AG10803 (cell line): ENCODE data around the gene RASGRP4.
A peak's percentile ranks its signal among the peaks of the same experiment; 100 is the strongest.

ENCODE experiments used
- DNase-seq: peaks from one replicate; pipeline ENCODE4 v3.0.0; 2010; ENCODE audit warnings: low read depth
- H3K4me3 ChIP-seq: 2 replicates; pipeline ENCODE4 v1.5.1; 2011; ENCODE audit warnings: mild to moderate bottlenecking, low read length, control low read depth
- TF ChIP-seq, protein P1 (sequence below): conservative IDR thresholded peaks from 2 replicates; pipeline ENCODE4 v1.5.1; 2011; ENCODE audit warnings: mild to moderate bottlenecking, low read length, control low read depth, inconsistent platforms

Gene RASGRP4

DNA sequence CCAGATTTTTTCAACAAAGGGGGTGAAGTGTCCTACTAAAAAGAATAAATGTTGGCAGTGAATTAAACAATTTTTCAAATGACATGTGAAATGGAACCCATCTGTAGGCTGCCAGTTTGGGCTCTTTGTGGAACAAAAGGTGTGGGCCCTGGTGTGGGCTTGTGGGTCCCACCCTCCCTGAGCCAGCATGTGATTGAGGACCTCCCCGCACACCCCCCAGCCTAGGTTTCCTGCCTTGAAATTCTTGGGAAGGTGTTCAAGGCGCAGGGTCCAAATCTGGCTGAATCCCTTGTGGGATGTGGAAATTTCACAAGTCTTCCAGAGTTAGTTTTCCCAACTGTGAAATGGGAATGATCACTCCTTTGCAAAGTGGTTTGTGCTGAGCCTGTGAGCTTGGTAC, 42.3 kb downstream of the RASGRP4 start:
- H3K4me3 ChIP-seq = no peak overlapping the region
- TF ChIP-seq, protein P1, sequence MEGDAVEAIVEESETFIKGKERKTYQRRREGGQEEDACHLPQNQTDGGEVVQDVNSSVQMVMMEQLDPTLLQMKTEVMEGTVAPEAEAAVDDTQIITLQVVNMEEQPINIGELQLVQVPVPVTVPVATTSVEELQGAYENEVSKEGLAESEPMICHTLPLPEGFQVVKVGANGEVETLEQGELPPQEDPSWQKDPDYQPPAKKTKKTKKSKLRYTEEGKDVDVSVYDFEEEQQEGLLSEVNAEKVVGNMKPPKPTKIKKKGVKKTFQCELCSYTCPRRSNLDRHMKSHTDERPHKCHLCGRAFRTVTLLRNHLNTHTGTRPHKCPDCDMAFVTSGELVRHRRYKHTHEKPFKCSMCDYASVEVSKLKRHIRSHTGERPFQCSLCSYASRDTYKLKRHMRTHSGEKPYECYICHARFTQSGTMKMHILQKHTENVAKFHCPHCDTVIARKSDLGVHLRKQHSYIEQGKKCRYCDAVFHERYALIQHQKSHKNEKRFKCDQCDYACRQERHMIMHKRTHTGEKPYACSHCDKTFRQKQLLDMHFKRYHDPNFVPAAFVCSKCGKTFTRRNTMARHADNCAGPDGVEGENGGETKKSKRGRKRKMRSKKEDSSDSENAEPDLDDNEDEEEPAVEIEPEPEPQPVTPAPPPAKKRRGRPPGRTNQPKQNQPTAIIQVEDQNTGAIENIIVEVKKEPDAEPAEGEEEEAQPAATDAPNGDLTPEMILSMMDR = no peak
- no peak for DNase-seq

- TF ChIP-seq, protein P1 = no peak
- no peak overlapping the region for H3K4me3 ChIP-seq
- DNase-seq = no peak
Observed at GRCh38 chr19:38383184-38383583, 42.8 kb downstream of the RASGRP4 start.

DNA sequence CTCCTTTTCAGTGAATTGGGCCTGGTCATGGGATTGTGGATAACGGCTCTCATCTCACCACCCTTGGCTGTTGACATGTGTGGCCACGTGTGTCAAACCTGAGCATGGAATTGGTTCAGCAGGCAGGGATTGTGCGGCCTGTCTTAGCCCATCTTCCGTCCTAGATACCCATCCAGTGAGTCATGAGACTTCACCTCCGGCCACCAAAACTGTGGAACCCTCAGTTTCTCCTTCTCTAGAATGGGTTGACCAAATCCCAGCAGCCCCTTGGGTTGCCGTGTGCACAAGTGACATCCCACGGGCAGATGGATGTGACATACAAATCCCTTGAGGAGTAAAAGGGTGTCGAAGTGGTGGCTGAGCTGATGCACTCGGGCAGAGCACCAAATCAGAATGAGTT, 44.9 kb downstream of the RASGRP4 start:
- H3K4me3 ChIP-seq = no peak overlapping the region
- no peak for DNase-seq
- TF ChIP-seq, protein P1 = no peak

GRCh38 chr19:38378866-38379265, 47.2 kb downstream of the RASGRP4 start:
- no peak overlapping the region for H3K4me3 ChIP-seq
- DNase-seq = no peak
- TF ChIP-seq, protein P1 = no peak

- no peak for DNase-seq
- no peak overlapping the region for H3K4me3 ChIP-seq
- TF ChIP-seq, protein P1 = no peak
Observed at GRCh38 chr19:38377052-38377451, 49.0 kb downstream of the RASGRP4 start.

DNA sequence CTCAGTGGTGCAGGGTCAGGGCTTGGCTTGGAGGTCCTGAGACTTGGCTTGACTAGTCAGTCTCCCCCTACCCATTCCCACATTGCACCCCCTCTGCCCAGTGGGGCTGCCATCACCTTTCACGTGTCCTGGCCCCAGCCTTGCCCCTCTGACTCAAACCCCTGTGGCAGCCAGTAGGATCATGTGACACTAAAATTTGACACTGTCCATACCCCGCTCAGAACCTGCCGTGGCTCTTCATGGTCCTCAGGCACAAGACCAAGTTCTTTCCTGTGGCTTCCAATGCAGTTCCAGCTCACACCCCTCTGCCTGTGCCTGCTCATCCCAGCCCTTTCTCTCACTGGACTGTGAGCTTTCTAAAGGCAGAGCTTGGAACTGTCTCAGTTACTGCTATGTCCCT, 49.4 kb downstream of the RASGRP4 start:
- TF ChIP-seq, protein P1 = no peak
- DNase-seq = no peak
- peak overlapping the region; percentile 90 for H3K4me3 ChIP-seq

GRCh38 chr19:38375748-38376147, 50.3 kb downstream of the RASGRP4 start:
- TF ChIP-seq, protein P1 = no peak
- DNase-seq = peak; percentile 57
- H3K4me3 ChIP-seq = peak overlapping the region; percentile 90
